GM21528 (cell line): Measurements from ENCODE around the gene RASGRP4.

Experiments used
- ATAC-seq: cut with Tn5 transposase; IDR thresholded peaks from one replicate; pipeline ENCODE4 v1.9.1; 2021; ENCODE audit warnings: mild to moderate bottlenecking, moderate library complexity; ENCODE audit not compliant: unreplicated experiment, low FRiP score

The RASGRP4 gene

DNA sequence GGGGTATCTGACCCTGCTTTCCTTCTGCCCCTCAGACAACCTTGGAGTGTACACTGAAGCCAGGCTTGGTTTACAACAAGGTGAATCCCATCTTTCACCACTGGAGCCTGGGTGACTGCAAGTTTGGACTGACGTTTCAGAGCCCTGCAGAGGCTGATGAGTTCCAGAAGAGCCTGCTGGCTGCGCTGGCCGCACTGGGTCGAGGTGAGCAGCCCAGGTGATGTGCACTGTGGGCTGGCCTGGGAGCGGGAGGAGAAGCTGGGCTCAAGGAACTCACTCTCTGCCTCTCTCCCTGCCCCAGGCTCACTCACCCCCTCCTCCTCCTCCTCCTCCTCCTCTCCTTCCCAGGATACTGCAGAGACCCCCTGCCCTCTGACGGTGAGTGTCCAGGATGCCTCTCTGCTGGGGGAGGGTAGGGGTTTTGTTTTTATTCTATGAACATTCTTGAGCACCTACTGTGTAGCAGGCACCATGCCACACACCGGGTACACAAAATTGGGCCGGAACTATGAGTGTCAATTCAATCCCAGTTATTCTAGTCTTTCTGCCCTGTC lies 34.0 kb downstream of the RASGRP4 start:
- no peak for ATAC-seq

DNA sequence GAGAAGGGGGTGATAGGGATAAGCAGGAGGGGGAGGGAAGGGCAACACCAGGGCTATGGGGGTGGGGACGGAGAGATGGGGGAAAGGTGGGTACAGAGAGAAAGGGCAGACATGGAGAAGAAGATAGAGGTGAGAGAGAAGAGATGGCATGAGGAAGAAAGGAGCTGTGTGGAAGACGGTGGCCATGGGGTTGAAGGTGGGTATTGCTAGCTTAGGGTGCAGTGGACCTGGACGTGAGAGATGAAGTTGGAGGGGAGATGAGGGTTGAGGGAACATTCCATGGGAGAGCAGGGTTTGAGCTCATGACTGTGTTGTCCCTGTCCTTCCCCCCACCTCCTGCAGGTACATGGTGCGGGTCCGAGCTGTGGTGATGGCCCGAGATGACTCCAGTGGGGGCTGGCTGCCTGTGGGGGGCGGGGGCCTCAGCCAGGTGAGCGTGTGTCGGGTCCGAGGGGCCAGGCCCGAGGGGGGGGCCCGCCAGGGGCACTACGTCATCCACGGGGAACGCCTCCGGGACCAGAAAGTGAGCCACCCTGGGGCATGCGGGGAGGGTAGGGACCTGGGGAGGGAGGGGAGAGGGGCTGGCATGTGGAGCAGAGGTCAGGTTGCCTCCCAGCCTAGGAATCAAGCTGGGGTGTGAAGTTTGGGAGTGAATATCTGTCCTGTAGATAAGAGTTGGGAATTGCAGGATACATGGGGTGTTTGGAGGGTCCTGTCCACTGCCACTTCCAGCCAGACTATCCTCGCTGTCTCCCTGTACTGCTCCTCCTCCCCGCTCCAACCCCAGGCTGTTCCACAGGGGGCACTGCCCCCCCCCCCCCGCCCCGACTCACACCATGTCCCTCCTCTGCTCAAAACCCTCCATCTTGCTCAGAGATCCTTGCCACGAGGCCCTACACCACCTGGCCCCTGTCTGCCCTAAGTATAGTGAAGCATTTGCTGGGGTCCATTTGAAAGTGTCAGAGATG lies 35.8 kb downstream of the RASGRP4 start:
- ATAC-seq: no peak

DNA sequence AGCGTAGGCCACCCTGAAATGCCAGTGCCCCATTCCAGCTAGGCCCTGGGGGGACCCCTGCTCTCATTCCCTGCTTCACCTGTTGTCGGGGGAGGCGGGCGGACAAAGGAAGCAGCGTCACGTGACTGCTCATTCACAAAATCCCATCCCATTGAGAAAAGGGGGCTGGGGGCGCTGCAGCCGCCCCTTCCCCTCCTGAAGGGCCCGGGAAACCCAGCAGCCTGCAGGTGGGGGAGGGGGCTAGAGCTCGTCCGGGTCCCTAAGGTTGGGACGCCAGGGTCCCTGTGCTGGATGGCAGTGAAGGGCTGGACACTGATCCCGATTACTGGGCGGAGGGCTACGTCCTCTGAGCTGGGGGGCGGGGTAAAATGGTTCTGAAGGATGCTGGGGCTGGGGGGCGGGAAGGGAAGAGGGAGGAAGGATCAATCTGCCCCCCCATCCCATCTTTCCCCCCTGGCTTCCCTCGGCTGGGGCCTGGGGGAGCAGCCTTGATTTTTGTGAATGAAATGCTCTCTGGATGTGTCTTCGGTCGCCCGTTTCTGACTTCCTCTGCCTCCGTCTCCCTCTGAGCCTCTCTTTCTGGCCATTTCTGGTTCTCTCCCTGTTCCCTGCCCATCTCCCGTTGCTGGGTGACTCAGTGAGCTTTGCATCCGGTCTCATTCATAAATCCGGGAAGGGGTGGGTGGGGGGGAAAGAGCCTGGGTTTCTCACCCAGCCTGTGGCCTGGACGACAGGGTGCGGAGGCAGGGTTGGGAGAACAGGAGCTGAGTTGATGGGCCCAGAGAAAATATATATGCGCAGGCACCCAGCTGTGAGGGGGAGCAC lies 36.7 kb downstream of the RASGRP4 start:
- ATAC-seq: no peak

DNA sequence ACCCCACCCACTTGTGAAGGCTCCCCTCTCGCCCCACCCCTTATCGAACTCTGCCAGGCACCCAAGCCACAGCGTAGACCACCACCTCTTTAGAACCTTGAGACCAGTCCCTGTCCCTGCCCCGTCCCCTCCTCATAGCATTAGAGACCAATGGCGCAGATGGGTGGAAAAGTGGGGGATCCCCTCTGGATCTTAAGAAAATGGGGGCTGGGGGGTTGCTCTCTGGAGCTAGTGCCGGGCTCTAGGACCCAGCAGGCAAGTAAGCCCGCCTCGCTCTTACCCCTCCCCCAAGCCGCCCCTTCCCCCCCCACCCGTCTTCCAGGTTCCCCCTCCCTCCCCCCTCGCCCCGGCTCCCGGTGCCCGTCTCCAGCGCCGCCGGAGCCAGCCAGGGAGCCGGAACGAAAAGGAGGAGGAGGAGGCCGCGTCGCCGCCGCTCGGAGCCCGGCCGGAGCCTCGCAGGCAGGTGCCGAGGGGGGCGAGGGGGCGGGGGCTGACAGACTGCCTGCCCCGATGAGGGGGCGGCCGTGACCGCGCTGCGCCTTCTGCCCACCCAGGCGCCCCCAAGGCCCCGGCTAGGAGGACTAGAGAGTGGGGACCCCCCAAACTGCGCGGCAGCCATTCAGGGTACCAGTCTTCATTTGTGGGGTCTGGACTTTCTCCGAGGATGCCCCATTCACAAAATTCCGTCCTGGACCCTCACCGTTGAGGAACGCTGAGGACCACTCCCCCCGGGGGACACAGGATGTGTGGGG lies 37.5 kb downstream of the RASGRP4 start, which contains the start of gene SPRED3:
SPRED3 (plus strand) TSS at position 349 of the 752 bp plus-strand sequence. CDS start 1,606 bp downstream, outside the sequence.
- ATAC-seq: no peak

DNA sequence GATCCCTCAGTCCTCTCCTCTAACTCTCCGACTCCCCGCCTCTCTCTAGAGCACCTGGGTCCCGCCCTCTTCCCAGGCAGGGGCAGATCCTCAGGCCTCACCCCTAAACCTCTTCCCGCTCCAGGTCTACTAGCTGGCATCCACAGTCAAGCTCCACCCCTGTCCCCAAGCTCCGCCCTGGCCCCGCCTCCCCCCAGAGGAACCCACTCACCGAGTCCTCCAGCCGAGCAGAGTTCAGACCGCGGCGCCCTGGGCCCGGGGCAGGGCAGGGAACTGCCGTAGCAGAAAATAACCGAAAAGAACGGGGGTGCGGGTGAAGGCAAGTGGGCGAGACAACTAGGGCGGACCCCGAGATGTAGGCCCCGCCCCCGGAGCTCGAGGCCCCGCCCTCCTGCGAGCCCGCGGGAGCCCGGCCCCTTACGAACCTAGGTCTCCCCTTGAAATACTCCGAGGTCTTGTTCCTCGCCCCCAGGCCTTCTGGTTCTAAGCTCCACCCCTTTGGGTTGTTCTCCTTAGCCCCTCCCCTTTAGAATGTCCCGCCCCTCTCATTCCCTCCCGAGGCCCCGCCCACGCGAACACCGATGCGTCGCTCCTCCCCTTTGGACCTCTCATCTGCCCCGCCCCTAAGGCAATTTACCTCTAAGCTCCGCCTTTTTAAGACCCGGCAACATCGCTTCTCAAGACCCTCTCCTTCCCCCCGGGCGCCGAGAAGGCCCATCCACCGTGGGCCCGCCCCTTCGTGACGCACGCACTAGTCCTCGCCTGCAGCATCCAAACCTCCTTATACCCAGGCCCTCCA lies 38.3 kb downstream of the RASGRP4 start, which contains the start of gene GGN:
GGN (minus strand) TSS at position 485 of the 799 bp plus-strand sequence. CDS start 773 bp downstream, outside the sequence.
- ATAC-seq: no peak

DNA sequence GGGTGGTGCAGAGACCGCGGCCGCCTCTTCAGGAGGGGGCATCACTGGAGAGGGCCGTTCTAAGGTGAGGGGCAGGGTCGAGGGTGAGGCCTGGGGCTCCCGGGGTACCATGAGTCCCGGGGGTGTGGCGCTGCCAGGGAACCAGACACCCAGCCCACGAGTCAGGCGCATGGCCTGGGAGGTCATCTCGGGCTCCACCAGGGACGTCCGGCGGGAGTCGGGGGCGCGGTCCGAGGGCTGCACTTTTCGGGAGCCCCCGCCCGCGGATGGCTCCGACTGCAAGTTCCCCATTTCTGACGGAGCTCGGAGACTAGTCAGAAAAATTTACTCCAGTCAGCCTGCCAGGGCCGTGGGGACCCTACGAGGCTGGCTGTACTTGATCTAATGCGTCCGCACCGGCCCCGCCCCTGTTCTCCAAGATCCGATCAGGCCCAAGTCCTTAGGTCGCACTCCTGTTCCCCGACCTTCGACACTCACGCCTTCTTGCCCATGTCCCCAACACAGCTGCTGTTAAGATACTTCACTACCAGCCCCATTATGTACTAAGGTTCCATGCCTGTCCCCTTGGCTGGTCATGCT lies 39.0 kb downstream of the RASGRP4 start:
- no peak for ATAC-seq

DNA sequence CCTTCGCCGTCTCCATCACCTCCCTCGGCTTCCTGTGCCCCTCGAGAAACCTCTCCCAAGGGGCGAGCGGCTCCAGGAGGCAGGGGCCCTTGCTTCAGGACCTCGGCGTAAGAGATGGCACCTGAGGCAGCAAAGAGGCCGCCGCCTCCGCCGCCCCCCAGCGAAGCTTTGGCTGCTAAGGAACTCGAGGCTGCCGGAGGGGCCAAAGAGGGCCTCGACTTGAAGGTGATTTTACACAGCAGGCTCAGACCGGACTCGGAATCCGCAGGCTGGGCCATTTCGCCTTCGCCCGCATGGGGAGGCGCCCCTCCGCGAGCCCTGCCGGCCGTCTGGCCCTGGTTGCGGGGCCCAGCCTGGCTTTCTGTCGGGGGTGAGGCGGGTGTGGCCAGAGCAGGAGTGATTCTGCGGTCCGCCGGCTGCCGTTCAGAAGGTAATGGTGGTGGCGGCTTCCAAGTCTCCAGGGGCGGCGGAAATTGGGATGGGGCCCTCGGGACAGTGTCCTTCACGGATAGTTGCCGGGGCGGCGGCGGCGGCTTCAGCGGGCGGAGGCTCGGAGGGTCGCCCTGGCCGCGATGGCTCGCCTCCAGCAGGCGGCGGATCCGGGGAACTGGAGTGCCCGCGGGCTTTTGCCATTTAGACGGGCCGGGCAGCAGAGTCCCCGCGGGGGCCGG lies 39.6 kb downstream of the RASGRP4 start:
- no peak for ATAC-seq

DNA sequence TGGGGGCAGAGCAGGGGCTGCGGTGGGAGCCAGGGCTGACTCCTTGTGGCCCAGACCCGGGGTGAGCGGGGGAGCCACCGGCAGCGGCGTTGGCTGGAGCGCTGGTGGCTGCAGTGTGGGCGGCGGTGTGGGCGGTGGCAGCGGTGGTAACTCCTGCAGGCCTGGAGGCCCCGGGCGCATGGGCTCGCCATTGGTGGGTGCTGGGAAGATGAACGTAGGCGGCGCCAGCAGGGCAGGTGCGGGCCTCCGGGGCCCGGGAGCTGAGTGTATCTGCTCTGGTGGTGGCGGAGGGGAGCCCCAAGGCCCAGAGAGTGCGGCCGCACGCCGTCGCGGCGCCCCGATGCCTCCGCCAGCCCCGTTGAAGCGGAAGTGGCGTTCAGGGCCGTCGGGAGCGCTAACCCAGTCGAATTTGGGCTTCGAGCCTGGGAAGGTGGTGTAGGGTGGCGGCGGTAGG lies 40.2 kb downstream of the RASGRP4 start:
- ATAC-seq: no peak

DNA sequence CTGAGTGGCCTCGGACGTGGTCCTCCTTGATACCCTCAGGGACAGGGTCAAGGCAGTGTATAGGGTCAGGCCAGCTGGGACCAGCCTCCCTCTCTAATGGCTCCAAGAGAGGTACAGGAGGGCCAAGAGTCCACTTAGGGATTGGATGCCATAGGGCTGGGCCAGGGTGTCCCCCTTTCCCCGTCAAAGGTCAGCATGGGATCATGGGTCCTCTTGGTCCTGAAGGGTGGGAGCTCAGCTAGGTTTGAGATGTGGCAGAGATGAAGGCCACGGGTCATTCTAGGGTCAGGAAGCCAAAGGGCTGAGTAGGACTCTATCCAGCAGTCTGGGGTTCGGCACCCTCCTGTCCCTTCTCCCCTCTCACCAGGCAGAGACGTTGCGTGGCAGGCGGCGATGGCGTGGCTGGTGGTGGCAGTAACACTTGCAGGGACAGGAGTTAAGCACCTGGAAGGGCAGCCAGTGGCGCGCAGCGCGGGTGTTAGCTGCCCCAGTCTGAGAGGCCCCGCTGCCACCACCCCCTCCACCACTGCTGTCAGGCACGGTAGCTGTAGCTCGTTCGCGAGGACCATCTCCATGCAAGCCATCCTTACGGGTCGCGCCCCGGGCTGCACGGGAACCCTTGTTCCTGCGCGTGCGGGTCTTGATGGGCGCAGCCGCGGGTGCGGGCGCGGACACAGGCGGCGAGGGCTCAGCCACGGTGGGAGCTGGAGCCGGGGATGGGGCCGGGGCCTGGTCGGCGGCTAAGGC lies 40.8 kb downstream of the RASGRP4 start:
- no peak for ATAC-seq

DNA sequence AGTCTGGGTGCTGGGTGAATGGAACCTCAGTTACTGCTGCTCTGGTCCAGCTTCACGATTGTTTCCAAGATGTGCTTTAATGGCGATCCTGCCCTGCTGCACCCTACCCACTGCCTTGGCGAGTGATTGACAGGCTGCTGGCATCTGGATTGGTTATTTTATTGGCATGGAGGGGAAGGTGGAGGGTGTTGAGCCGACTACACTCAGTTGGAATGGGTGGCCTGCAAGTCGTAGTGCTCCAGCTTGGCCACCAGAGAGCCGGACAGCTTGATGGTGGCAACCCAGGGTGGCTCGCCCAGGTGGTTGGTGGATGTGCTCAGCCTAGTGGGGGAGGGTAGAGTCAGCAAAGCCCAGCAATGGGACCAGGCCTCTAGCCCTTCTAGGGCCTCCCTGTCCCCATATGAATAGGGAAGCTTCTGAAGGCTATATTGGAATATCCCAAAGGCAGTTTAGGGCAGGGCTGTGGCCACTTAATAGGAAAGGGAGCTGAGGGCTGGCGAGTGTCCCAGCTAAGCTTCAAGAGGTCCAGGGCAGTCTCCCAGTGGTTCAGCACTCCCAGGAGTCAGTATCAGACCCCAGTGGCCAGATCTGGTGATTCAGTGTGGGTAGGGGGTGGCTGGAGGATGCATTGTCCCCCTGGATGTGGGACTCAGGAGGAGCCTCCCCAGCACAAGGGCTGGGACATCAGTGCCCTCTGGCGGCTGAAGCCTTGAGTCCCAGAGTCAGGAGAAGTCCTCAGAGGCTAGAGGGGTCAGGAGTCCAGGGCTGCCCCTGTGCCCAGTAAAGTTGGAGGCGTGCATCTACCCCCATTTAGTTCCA lies 41.6 kb downstream of the RASGRP4 start:
- ATAC-seq: no peak

DNA sequence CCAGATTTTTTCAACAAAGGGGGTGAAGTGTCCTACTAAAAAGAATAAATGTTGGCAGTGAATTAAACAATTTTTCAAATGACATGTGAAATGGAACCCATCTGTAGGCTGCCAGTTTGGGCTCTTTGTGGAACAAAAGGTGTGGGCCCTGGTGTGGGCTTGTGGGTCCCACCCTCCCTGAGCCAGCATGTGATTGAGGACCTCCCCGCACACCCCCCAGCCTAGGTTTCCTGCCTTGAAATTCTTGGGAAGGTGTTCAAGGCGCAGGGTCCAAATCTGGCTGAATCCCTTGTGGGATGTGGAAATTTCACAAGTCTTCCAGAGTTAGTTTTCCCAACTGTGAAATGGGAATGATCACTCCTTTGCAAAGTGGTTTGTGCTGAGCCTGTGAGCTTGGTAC lies 42.3 kb downstream of the RASGRP4 start:
- ATAC-seq: no peak

DNA sequence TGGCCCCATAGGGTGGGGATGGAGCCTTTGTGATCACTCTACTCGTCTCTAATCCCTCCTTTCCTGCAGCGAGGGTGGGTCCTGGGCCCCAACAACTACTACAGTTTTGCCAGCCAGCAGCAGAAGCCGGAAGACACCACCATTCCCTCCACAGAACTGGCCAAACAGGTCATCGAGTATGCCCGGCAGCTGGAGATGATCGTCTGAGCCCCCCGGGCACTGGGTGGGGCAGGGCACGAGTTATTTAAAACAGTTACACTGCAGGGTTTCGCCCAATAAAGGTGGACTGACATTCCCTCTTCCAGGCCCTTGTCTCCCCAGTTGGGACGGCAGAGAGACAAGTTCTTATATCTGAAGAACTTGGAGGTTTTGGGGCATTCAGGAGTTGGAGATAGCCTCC lies 42.8 kb downstream of the RASGRP4 start:
- ATAC-seq: no peak

DNA sequence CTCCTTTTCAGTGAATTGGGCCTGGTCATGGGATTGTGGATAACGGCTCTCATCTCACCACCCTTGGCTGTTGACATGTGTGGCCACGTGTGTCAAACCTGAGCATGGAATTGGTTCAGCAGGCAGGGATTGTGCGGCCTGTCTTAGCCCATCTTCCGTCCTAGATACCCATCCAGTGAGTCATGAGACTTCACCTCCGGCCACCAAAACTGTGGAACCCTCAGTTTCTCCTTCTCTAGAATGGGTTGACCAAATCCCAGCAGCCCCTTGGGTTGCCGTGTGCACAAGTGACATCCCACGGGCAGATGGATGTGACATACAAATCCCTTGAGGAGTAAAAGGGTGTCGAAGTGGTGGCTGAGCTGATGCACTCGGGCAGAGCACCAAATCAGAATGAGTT lies 44.9 kb downstream of the RASGRP4 start:
- ATAC-seq: no peak

DNA sequence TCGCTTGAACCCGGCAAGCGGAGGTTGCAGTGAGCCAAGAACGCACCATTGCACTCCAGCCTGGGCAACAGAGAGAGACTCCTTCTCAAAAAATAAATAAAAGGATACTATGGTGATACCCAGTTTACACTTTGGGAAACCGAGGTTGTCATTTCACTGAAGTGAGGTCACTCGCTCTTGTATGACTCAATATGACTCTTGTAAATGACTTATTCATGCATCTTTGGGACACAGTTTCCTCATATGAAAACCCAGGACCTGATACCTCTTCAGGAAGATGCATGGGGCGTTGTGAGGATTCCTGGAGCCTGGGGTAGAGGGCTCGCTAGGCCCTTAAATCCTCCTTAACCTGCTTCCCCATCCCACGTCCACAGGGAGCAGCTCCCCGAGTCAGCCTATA lies 47.2 kb downstream of the RASGRP4 start:
- no peak for ATAC-seq

DNA sequence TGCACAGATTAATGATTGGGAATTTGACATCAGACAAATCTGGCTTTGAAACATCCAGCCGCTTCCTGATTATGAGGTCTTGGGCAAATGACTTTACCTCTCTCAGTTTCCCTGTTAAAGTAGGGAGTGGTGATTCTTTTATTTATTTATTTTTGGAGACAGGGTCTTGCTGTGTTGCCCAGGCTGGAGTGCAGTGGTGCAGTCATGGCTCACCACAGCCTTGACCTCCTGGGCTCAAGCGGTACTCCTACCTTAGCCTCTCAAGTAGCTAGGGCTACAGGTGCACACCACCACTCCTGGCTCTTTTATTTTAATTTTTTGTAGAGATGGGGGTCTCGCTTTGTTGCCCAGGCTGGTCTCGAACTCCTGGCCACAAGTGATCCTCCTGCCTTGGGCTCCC lies 49.0 kb downstream of the RASGRP4 start:
- ATAC-seq: no peak

DNA sequence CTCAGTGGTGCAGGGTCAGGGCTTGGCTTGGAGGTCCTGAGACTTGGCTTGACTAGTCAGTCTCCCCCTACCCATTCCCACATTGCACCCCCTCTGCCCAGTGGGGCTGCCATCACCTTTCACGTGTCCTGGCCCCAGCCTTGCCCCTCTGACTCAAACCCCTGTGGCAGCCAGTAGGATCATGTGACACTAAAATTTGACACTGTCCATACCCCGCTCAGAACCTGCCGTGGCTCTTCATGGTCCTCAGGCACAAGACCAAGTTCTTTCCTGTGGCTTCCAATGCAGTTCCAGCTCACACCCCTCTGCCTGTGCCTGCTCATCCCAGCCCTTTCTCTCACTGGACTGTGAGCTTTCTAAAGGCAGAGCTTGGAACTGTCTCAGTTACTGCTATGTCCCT lies 49.4 kb downstream of the RASGRP4 start:
- ATAC-seq: no peak

DNA sequence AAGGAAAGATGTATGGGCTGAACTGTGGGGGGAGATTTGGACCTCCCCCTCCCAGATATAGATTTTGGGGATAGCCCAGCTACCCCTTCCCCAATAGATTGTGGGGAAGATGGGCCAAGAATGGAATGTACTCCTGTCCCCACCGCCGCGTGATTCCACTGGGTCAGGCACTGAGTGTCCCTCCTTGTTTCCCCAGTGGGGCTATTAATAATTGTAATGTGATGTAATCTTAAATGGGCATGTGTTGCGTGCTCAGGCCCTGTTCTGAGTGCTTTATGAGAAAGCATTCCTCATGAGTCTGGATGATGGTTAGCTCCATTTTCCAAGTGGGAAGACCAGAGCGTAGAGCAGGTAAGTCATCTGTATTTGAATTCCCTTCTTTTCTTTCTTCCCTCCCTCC lies 50.3 kb downstream of the RASGRP4 start:
- no peak for ATAC-seq
